ENCODE data around the gene PLEKHA7. TPM values are rescaled to one million over a fixed set of nuclear protein-coding genes. Genes with fewer than 3 reads are reported as not detected.

Gene PLEKHA7
- total RNA-seq, 6 experiments from 2014 or later, result 12.7 to 26.7 (median 21.5) TPM

DNA sequence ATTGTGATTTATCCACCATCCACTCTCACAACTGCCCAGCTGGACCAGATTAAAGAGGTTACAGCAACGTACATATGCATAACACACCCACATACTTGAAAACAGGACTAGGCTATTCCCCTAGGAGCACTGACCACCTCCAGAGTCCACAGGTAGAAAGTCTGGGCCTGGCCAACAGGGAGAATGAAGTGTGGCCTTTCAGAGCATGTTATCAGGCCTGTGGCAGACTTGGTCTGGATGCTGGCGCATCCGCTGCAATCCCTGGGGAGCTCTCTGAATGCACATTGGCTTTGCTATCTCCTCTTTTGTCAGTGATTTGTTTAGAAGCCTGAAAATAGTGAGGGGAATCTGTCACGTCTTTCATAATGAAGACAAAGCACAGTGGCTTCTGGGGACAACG is 189.1 kb downstream of the PLEKHA7 start:
- Histone ChIP-seq H3K27ac (no peak overlapping the region), H3K4me1 (peaks cover 0 to 8% (median 3%) of the 10 kb centered on the region in 4 donors), H3K4me3 (no peak overlapping the region), H3K27me3 (no peaks in the 10 kb centered on the region), H3K36me3 (peaks cover 0 to 16% (median 5%) of the 10 kb centered on the region in 4 donors), H3K9me3 (no peaks in the 10 kb centered on the region)
- ATAC-seq (no peak), DNase-seq (no peak)
- TF ChIP-seq, protein P1, sequence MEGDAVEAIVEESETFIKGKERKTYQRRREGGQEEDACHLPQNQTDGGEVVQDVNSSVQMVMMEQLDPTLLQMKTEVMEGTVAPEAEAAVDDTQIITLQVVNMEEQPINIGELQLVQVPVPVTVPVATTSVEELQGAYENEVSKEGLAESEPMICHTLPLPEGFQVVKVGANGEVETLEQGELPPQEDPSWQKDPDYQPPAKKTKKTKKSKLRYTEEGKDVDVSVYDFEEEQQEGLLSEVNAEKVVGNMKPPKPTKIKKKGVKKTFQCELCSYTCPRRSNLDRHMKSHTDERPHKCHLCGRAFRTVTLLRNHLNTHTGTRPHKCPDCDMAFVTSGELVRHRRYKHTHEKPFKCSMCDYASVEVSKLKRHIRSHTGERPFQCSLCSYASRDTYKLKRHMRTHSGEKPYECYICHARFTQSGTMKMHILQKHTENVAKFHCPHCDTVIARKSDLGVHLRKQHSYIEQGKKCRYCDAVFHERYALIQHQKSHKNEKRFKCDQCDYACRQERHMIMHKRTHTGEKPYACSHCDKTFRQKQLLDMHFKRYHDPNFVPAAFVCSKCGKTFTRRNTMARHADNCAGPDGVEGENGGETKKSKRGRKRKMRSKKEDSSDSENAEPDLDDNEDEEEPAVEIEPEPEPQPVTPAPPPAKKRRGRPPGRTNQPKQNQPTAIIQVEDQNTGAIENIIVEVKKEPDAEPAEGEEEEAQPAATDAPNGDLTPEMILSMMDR (IDR thresholded peaks at IDR 0.05), result no peak
- TF ChIP-seq POLR2A (IDR thresholded peaks at IDR 0.05), result no peak
- intact Hi-C loops (cut with DNase I), result loop anchor here in 1 of 2 donors (10.0 kb wide), 1 partner anchor 50 kb away; no protein-coding TSS in a partner anchor
- 91% methylated on average over 3 of the region's 5 CpGs for WGBS (ENCODE audit: insufficient coverage, low coverage, low lambda C conversion rate, missing lambda C conversion rate)

DNA sequence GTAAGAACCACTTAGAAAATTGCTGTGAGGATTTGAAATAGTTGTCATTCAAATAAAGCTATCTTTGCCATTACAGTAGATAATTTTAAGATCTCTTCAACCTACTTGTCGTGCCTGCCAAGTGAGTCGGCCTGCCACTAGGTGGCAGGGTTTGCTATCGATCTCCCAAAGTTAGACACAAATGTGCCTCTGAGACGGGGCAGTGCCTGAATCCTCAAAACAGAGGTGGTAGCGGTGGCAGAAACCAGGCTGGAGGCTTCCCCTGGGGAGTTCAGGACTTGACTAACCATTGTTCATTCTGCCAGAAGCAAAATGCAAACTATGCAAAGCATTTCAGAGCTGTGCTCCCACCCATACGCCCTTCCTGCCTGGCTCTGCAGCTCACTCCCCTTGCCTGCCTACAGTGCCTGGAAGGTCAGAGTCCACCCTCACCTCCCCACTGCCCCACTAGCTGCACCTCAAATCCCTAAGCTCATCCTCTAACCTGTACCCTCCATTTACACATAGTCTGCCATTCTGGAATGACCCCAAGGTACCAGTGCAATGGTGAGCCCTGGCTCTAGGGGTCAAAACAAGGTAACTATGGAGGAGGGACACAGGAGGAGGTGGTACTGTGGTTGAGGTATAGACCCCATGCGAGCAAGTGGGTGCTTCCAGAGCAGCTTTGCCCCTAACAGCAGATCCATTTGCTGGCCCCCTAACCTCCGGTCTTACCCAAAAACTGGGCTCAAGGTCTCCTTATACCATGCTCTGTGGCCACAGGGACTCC is 193.7 kb downstream of the PLEKHA7 start:
- Histone ChIP-seq H3K4me3 (no peak overlapping the region), H3K9me3 (no peaks in the 10 kb centered on the region), H3K36me3 (peaks cover 0 to 8% (median 0%) of the 10 kb centered on the region in 4 donors), H3K27ac (no peak overlapping the region), H3K4me1 (peaks cover 0 to 16% (median 8%) of the 10 kb centered on the region in 4 donors), H3K27me3 (no peaks in the 10 kb centered on the region)
- TF ChIP-seq, protein P1 (IDR thresholded peaks at IDR 0.05), result peak; percentile 83 to 92 (median 86)
- TF ChIP-seq POLR2A (IDR thresholded peaks at IDR 0.05), result no peak
- WGBS (ENCODE audit: insufficient coverage, low coverage, low lambda C conversion rate, missing lambda C conversion rate), result 8% methylated on average over 6 of the region's 8 CpGs
- DNase-seq (peak; percentile 74 to 80 (median 77)), ATAC-seq (peak; percentile 82 to 90 (median 84))
- intact Hi-C loops (cut with DNase I), result loop anchor here in 1 of 2 donors (10.0 kb wide), 1 partner anchor 54 kb away; no protein-coding TSS in a partner anchor

DNA sequence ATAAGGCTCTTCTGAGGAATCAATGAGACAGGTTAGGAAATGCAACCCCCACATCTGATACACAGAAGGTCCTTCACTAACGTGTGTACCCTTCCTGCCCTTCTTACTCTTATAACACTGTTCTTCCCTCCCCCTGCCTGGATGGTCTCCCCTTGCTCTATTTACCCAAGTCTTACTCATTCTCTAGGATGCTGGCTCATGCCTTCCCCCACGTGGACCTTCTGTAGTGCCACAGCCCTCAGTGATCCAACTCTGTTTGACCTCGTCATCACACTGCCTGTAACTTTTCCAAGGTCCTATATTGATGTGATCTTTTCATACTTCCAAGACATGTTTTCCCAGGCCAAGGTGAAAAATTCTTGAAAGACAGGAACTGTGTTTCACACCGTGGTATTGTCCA is 195.9 kb downstream of the PLEKHA7 start:
- H3K36me3 ChIP-seq, result peaks cover 0 to 2% (median 0%) of the 10 kb centered on the region in 4 donors
- WGBS (ENCODE audit: insufficient coverage, low coverage, low lambda C conversion rate, missing lambda C conversion rate), result 50% methylated on average over 4 of the region's 4 CpGs

DNA sequence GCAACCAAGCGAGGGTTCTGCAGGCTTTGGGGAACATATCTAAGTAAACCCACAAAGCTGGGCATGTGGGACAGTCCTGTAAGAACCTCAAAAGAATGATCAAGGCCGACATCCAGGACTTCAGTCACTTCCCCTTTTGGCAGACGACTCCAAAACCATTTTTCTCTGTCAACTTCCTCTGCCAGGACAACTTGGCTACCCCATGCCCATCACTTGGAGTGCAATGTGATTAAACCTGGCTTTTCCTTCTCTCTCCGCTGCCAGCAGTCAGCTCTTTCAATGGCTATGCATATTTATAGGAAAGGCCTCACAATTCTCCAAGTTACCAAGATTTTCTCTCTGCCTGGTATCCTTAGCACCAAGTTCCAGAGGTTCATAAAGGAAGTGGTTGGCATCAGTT is 196.9 kb downstream of the PLEKHA7 start:
- Histone ChIP-seq H3K4me3 (no peak overlapping the region), H3K36me3 (peaks cover 0 to 3% (median 0%) of the 10 kb centered on the region in 4 donors), H3K4me1 (peaks cover 0 to 26% (median 12%) of the 10 kb centered on the region in 4 donors), H3K27me3 (no peaks in the 10 kb centered on the region), H3K27ac (no peak overlapping the region), H3K9me3 (no peaks in the 10 kb centered on the region)
- no peak for DNase-seq
- WGBS (ENCODE audit: insufficient coverage, low coverage, low lambda C conversion rate, missing lambda C conversion rate), result 93% methylated on average over 2 of the region's 4 CpGs
- intact Hi-C loops (cut with DNase I), result no loop called here
- TF ChIP-seq, protein P1 (IDR thresholded peaks at IDR 0.05), result no peak
- no peak for TF ChIP-seq POLR2A (IDR thresholded peaks at IDR 0.05)
- ATAC-seq, result no peak

More for the DNA sequence above, 195.9 kb downstream of the PLEKHA7 start:
- DNase-seq (no peak), ATAC-seq (peak in 1 of 4 donors; percentile 36)
- peaks cover 0 to 26% (median 12%) of the 10 kb centered on the region in 4 donors for H3K4me1 ChIP-seq
- H3K4me3 ChIP-seq, result no peak overlapping the region
- no peaks in the 10 kb centered on the region for H3K27me3 ChIP-seq
- H3K27ac ChIP-seq, result no peak overlapping the region
- intact Hi-C loops (cut with DNase I), result no loop called here
- TF ChIP-seq, protein P1 (IDR thresholded peaks at IDR 0.05), result no peak
- TF ChIP-seq POLR2A (IDR thresholded peaks at IDR 0.05), result no peak
- no peaks in the 10 kb centered on the region for H3K9me3 ChIP-seq

All from right lobe of liver (tissue), 6 donors.